Pons (tissue), 1 donor: Measurements from ENCODE around the gene SLCO4A1.
"Not testable (repeated sequence)": the region's sequence is repeated elsewhere in the genome, so short reads cannot be mapped to it uniquely, and the experiment has no call there.

Experiments
- DNase-seq: peaks from one replicate; pipeline ENCODE4 v3.0.0-alpha.2; 2016; ENCODE audit warnings: low spot score

Gene SLCO4A1

DNA sequence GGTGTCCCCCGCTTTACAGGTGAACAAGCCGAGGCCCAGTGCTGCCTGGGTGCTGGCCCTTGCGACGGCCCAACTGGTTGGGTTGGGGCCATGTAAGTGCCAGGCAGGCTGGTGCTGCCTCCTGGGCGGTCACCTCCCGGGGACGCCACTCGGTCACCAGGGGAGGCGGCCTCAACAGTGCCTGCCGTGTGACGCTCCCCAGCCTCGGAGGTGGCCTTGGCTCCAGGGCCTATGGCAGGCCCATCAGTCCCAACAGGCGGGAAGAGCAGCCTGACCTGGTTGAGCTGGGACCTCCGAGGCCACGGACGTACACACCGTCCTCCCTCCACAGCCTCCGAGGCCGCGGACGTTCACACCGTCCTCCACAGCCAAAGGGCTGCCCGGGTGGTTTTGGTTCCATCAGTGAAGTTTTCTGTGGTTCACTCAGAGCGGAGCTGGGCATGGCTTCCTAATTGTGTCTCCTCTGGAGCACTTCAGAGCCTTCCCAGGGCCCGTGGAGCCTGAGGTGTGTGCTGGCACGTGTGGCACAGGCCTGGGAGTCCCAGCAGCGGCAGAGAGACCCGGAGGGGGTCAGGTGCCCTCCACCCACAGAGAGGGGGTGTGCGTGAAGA is 19.3 kb upstream of the SLCO4A1 start:
- no peak for DNase-seq

DNA sequence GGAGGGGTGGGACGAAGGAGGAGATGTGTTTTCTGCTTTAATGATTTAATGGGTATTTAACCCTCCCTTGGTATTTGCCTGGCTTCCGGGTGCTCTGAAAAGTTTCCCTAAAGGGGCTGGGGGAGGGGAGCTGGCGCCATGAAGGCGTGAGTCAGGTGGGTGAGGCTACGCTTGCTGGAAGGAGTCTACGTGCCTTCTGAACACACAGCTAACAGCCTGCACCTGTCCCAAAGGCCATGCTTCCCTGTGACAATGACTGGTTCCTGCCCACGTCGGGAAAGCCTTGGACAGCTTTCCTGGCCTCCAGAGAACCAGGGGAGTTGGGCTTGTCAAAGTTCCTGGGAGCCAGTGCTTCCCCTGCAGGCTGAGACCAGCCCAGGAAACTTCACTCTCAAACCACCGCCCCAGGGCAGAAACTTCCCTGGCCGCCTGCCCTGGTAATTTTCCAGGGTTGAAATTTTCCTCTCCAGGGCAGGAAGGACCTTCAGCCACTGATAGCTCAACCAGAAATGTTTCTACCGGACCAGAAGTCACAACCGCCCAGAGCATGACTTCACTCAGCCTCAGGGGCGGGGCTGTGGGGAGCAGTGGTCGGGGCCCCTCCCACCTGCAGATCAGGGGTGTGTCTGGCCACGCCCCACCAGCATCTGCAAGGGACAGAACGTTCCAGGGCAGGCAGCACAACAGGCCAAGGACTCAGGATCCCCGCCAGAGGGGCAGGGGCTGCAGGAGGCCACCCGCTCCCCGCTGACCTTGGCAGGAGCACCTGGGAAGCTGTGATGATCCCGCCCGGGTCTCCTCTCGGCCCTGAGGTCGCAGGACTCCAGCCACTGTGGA is 18.6 kb upstream of the SLCO4A1 start:
- DNase-seq = peak; percentile 22

DNA sequence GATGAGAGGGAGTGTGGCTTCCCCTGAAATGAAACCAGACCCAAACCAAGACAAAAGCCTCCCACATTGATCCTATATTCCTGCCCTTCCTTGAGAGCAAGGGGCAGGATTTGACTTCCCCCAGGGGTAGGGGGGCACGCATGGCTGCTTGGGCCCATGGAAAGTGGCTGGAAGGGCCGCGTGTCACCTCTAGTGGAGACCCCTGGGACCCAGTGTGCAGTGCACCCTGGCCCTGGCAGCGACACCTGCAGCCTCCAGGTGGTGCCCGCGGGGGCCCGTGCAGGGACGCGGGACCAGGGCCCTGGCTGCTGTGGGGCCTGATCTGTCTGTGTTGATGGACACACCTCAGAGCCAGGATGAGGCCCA is 18.0 kb upstream of the SLCO4A1 start:
- DNase-seq = no peak

DNA sequence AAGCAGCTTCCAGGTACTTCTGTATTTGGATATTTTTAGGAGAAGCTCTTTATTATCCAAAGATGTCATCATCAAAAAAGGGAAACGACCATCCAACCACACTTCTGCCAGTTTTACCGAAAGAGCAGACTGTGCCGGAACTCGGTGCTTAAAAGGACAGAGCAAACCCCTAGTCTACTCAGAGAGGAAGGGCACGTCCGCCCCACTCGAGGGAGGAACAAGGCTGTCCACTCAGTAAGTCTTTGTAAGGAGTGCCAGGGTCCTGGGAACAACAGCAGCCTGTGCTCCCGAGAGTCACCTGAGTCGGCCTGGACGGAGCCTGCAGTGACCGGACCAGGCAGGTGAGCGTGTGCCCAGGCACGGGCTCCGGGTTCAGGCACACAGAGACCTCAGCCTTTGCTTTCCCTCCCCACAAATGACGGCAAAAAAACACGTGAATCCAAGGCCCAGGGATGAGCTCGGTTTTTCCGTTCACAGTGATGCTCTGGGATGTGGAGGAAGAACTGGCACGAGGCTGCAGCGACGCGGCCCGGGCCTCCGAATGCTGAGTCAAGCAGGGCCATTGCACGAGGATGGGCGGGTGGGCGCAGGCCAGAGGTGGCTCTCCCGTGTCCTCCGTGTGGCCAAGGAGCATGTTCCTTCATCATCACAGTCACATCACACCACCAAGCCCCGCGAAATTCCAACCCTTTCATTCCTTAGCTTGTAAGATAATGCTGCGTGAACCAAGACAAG is 17.4 kb upstream of the SLCO4A1 start:
- DNase-seq = peak; percentile 9

DNA sequence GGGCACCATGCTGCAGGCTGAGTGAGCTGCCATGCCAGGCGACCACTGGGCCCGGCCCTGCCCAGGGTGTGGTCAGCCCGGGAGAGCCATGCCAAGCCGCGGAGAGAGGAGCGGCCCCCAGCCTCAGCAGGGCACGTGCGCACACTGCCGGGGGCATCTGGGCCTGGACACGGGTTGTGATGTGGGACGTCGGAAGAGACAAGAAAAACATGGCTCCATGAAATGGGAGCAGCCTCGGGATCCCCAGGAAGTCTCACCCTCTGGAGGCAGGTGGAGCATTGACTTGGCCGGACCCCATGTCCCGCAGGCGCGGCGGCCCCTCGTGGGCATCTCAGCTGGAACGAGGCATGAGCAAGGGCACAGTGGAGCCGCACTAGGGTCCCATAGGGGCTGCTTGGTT is 16.8 kb upstream of the SLCO4A1 start:
- DNase-seq = no peak

DNA sequence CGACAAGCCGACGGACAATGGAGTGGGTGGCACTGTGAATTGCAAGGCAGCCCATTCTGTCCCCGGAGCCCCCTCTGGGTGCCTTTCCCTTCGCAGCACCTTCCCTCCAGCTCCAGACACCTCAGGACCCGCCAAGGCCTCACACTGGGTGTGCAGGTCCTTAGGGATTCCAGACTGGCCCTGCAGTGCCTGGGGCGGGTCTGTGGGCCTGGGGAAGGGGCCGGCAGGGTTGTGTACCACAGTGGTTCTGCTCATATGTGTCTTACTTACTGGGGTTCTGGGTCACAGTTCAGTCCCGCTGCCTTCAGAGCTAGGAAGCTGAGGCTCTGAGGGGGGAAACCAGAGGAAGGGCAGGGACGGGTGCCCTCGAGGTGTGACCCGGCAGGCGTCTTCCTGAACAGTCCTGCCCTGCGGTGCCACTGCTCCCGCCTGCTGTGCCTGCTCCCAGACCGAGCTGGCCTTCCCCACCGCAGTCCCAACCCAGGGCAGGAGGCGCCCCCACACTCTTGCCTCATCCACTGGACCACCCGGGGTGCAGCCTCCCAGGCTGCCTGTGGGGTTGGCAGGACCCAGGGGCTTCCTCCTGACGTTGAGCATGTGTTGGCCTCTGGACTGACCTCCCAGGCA is 16.3 kb upstream of the SLCO4A1 start:
- DNase-seq = no peak

DNA sequence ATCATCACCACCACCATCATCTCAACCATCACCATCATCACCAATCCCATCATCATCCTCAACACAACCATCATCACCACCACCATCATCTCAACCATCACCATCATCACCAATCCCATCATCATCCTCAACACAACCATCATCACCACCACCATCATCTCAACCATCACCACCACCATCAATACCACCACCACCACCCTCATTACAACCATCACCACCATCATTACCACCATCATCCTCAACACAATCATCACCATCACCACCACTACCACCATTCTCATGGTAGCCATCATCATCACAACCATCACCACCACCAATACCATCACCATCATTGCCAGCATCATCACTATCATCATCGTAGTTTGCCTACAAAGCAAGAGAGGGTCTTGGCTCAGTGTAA is 14.9 kb upstream of the SLCO4A1 start:
- not testable (repeated sequence) for DNase-seq

DNA sequence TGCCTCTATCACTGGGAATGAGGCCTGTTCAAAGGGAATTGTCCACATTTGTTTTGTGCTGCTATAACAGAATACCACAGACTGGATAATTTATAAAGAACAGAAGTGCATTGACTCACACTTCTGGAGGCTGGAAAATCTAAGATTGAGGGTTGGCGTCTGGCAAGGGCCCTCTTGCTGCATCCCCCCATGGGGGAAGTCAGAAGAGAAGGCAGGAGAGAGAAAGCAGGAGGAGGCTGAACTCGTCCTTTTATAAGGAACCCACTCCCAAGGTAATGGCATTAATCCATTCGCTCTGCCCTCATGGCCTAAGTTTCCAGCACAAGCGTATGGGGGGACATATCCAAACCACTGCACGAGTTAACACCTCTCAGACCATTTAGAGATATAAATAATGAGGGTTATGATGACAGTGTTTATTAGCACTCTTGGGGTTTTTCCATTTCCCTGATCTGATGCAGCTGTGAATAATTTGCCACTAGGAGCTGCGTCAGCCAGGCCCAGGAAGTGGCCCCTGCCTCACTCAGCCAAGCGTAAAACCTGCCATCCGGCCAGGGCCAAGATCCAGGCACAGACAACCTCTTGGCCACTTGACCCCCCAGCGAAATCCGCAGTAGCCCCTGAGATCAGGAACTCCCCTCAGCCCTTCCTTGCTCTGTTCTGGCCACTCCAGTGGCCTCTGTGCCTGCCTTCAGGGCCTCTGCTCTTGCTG is 14.2 kb upstream of the SLCO4A1 start:
- DNase-seq = no peak

DNA sequence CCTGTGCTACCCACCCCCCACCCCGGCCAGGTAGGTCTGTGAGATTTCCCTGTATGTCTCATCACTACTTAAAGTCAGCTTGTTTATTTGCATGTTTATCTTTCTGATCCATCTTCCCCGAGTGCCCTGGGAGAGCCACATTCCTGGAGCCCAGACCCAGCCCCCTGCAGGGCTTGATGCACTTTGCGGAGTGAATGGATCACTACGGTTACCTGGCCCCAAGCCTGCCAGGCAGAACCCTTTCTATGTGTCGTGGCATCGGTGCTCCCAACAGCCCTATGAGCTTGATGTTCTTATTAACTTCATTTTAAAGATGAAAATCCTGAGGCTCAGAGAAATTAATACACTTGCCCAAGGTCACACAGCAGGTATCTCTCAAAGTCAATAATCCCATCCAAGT is 13.6 kb upstream of the SLCO4A1 start:
- DNase-seq = no peak

DNA sequence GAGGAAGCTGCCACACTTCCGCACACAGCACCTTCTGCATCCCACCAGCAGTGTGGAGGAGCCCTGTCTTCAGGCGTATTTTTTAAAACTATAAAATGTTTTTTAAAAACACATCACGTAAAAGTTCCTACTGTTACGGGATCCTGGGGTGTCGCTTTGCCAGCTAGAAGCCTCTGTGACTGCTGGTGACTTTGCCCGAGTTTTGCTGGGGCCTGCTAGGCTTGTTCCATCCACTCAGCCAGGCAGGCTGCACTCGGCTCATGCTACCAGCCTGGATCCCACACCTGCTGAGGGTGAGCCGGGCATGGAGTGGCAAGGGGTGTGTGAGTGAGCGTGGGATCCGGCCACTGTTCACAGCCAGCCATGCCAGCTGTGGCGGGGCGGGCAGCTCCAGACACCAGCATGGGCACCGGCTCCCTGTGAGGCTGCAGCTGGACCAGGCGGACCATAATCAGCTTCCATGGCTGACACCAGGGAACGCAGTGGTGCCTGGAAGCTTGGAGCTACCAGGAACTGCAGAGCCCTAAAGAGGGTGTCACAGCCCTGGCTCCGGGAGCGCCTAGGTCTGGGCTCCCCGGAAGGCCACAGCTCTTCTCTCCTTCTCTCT is 12.3 kb upstream of the SLCO4A1 start:
- no peak for DNase-seq

DNA sequence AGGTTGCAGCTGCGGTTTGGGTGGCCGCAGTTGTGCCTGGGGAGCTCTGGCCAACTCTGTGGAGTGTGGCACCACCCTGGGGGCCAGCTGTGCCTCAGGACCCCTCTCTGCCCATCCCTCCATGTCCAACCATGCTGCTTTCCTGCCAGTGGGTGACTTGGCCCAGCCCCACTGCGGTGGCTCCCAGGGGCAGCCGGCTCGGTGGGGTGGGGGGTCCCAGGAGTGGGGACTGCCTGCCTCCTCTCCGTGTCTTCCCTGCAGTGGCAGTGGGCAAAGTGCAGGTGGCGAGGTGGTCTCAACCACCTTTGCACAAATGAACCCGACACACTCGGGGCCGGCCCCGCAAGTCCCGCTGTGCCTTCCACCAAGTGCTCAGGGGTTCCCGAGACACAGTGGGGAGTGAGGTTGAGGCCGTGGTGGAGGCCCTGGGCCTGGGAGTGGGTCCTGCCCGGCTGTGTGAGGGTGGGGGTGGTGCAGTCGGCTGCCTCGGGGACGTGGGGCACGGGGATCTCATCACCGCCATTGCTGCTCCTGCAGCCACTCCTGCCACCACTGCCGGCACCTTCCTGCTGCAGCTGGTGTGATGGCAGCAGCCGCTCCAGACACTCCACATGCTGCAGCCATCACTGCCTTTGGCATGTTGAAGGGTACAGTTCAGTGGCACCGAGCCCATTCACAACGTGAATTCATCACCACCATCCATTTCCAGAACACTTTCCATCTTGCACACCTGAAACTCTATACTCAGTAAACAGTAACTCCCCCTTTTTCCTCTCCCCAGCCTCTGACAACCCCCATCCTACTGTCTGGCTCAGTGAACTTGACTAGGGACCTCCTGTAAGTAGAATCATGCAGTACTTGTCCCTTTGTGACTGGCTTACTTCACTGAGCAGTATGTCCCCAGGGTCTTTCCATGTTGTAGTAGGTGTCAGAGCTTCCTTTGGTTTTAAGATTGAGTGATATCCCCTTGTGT is 10.7 kb upstream of the SLCO4A1 start:
- no peak for DNase-seq

DNA sequence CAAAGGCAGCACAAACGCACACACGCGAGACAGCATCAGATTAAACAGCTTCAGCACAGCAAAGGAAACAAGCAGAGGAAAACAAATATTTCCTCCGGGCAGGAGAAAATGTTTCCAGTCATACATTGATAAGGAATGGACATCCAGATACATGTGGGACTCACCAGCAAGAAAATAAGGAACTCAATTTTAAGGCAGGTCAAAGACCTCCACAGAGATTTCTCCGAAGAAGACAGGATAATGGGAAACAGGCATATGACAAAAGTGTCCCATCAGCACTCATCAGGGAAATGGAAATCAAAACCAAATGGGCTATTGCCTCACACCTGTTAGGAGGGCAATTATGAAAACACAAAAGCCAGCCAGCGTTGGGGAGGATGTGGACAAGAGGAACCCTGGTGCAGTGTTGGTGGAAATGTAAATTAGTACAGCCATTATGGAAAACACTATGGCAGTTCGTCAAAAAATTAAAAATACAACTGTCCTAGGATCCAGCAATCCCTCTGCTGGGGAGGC is 9.7 kb upstream of the SLCO4A1 start:
- no peak for DNase-seq

DNA sequence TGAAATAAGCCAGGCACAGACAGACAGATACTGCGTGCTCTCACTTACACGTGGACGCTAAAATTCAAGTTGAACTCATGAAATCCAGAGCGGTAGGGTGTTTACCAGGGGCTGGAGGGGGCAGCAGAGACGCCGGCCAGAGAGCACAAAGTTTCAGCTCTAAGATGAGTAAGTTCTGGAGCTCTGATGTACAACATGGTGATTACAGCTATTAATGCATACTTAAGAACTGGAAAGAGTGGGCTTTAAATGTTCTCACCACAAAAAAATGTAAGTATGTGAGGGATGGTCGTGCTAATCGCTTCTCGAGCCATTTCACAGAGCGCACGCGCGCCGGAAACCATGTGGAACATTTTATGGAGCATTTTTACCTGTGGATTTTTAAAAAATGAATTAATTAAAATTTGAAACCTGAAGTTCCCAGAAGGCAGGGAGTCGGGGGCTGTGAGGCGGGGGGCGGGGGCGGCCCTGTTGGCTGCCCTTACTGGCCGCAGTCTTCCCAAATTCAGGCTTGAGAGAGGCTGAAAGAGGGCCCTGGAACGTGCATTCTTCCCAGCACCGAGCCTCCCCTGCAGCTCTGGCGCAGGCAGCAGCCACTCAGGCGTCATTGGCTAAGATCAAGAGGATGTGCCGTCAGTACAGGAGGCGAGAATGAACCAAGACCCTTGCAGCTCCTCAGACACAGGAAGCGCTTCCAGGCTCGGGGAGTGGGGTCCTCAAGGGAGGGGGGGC is 8.5 kb upstream of the SLCO4A1 start:
- no peak for DNase-seq

DNA sequence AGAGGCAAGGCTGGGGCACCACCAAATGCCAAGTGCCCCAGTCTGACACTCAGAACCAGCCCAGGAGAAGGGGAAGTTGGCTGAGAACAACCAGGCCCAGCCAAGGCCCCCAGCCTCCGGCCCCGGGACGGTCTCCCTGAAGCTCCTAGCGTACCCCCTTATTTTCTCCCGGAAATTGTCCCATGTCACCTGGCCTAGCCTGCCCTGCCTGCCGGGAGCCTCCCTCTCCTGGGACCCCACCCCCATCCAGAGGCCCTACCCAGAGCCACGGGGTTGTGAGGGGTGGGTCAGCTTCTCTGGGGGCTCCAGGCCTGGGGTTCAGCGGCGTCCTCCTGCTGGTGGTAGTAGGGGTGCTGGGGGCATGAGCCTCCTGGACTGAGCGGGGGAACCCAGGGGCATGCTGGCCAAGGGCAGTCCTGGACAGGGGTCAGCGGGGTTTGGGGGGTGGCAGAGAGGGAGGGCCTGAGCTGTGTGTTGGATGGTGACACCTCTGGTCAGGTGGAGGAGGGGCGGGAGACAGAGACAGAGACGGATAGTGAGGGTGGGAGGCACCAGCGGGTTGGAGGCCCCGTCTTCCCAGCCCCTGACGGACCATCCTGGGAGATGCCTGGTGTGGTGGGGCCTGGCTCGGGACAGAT is 7.9 kb upstream of the SLCO4A1 start:
- no peak for DNase-seq

DNA sequence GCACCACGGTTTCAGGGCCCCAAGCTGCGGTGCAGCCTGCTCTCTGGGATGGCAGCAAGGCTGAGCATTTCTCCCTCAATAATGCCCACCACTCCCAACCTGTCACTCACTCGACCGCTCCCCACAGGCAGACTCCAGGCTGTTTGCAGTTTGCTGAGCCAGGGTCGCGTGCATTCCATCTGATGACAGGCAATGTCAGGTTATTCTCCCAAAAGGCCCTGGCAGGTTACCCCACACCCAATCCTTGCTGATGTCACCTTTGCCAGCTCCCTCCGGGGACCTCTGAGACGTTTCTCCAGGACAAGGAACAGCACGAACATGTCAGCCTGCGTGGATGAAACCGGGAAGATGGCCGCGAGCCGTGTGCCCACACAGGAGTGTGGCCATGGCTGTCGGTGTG is 7.1 kb upstream of the SLCO4A1 start:
- no peak for DNase-seq

DNA sequence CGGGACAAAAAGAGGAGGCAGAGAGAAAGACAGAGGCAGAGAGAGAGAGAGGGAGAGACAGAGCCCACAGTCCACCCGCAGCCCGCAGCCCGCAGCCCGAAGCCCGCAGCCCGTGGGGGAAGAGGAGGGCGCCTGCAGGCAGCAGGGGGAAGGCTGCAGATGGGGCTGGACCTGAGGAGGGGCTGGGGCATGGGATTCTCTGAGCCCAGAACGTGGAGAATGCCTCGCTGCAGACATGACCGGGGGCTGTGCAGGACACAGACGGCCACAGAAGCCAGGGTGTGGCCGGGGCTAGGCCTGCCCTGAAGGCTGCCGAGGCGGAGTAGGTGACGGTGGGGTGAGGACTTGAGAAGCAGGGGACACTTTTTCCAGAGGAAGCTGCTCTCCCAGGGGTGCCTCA is 6.5 kb upstream of the SLCO4A1 start:
- DNase-seq = no peak

DNA sequence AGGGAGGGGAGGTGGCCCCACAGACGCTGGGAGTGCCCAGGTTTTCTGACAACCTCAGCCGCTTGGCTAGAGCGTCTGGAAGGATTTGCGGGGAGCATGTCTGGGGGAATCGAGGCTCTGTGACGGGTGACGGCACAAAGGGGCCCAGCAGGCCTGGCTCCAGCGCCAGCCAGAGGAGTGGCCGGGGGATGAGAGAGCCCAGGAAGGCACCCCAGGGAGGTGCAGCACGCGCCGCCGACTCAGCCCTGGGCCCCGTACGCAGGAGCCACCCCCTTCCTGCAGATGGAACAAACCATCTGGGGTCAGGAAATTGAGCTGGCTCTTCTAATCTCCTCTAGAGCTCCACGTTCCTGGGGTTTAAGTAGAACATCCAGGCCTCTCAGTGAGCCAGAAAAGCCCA is 5.9 kb upstream of the SLCO4A1 start:
- no peak for DNase-seq

DNA sequence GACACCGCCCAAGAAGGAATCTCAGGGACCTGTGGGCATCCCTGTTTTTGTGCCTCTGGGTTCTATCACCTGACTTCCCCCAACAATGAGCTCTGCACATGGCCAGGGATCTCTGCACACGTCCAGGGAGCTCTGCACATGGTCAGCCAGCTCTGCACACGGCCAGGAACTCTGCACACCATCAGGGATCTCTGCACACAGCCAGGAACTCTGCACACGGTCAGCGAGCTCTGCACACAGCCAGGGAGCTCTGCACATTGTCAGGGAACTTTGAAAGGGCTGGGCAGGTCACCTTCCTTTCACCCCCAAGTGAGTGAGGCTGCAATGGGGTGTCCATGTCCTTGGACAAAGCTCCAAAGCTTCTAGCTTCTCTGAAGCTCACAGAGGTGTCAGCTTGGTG is 5.2 kb upstream of the SLCO4A1 start:
- no peak for DNase-seq

DNA sequence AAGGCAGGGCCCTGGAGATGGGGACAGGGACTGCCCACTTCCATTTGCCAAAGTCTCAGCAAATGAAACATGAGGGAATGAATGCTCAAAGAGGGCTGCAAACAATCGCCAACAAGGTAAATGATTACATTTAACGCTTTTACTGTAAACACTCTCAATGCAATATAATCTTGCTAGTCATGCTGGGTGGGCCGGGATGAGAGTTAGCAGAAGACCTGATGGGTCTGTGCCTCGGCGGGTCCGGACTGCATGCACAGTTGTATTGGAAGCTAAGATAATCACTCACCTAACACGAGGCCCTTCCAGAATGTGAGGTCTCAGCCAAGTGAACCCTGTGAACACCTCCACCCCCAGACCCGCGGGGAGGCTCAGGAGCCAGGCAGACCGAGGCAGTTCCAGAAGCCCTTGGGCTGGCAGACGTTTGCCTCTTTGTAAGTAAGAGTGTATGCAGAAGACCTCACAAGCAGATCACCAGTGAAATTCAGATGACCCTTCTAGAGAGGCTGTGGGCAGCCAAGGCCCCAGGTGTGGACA is 4.7 kb upstream of the SLCO4A1 start:
- DNase-seq = no peak
